ENCODE data around the gene RNU6-9. TPM values are rescaled to one million over a fixed set of nuclear protein-coding genes. Genes with fewer than 3 reads are reported as not detected.
A peak's percentile ranks its signal among the peaks of the same experiment; 100 is the strongest.

Gene RNU6-9
- total RNA-seq, 1 experiment from 2014 or later = not detected

DNA sequence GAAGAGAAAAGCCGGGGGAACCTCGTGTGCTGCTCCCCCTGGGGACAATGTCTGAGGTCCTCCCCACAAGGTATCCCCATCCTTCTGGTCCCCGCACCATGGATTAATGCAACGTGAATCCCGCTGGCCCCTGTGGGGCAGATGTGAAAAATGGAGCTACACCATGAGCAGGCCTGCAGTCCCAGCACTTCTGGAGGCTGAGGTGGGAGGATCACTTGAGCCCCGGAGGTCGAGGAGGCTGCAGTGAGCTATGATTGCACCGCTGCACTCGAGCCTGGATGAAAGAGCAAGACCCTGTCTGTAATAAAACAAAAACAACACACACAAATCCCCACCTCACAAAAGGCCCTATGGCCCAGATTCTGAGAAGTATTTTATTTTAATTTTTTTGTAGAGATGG lies 35.0 kb upstream of the RNU6-9 start:
- H2AFZ ChIP-seq (ENCODE audit: low read length) = no peak overlapping the region
- ATAC-seq (no peak), DNase-seq (no peak)
- H3K4me1 ChIP-seq (ENCODE audit: insufficient read depth, low read length) = no peaks in the 10 kb centered on the region
- no peaks in the 10 kb centered on the region for H3K79me2 ChIP-seq (ENCODE audit: low read length)
- no peak overlapping the region for H3K9ac ChIP-seq (ENCODE audit: low read length)
- H3F3A ChIP-seq (ENCODE audit: low read length, unreplicated experiment) = no peaks in the 10 kb centered on the region
- H3K4me2 ChIP-seq (ENCODE audit: low read length) = no peak overlapping the region
- H3K4me3 ChIP-seq (ENCODE audit: low read length) = no peak overlapping the region
- BruUV-seq (replicated peaks) = no TSS peak
- H3K27me3 ChIP-seq (ENCODE audit: low read length) = no peaks in the 10 kb centered on the region
- ChIA-PET CTCF (no interaction called here), POLR2A (ENCODE audit: unreplicated experiment) (no interaction called here)
- no peaks in the 10 kb centered on the region for H3K36me3 ChIP-seq (ENCODE audit: low read depth, low read length)
- no peaks in the 10 kb centered on the region for H3K9me3 ChIP-seq (ENCODE audit: low read length)
- H3K9me2 ChIP-seq (replicated peaks; ENCODE audit: low read length) = no peaks in the 10 kb centered on the region
- TF ChIP-seq, protein P1, sequence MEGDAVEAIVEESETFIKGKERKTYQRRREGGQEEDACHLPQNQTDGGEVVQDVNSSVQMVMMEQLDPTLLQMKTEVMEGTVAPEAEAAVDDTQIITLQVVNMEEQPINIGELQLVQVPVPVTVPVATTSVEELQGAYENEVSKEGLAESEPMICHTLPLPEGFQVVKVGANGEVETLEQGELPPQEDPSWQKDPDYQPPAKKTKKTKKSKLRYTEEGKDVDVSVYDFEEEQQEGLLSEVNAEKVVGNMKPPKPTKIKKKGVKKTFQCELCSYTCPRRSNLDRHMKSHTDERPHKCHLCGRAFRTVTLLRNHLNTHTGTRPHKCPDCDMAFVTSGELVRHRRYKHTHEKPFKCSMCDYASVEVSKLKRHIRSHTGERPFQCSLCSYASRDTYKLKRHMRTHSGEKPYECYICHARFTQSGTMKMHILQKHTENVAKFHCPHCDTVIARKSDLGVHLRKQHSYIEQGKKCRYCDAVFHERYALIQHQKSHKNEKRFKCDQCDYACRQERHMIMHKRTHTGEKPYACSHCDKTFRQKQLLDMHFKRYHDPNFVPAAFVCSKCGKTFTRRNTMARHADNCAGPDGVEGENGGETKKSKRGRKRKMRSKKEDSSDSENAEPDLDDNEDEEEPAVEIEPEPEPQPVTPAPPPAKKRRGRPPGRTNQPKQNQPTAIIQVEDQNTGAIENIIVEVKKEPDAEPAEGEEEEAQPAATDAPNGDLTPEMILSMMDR (conservative IDR thresholded peaks at IDR 0.05; ENCODE audit: low read depth, low read length) = no peak
- TF ChIP-seq EZH2 (IDR thresholded peaks at IDR 0.05; ENCODE audit: low read length, unreplicated experiment) (no peak), EZH2phosphoT487 (IDR thresholded peaks at IDR 0.05; ENCODE audit: borderline replicate concordance, low read length) (no peak)
- intact Hi-C loops (cut with micrococcal nuclease) = no loop called here
- no peaks in the 10 kb centered on the region for H4K20me1 ChIP-seq (ENCODE audit: low read length)
- no peak overlapping the region for H3K27ac ChIP-seq (ENCODE audit: low read length)

DNA sequence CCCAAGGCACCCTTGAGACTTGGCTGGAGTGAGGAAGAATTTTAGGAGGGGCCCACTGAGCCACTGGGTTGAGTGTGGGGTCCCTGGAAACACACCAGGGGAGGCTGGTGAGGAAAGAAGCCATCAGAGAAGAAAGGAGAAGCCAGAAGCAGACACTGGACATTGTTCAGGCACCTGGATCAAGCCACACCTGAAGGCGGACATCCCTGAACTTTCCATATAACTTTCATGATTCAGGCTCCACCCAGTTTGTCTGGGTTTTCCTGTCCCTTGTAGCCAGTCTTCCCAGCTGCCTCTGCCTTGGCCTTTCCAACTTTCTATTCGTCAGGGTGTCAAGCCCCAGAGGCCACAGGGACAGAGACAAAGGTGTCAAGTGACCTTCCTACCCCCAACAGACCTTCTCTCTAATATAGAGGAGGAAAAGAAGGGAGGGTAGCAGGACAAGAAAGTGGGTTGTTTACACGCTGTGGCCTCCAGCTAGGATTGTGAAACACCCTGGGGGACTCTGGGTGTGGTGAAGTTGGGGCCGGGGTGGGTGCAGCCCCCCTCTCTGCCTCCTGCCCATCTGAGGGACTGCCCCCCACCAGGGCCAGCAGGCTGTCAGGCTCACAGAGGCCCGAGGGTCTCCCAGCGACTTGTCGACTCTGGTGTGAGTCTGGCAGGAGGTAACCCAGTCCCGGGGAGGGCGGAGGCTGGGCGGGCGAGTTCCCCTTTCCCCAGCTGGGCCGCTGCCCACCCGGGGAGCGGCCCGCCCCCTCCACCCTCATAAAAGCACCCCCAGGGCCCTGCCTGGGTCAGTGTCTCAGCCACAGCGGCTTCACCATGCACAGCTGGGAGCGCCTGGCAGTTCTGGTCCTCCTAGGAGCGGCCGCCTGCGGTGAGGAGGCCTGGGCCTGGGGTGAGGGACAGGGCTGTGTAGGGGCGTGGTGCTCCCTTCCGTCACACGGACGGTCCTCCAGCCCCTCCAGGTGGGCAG lies 34.1 kb upstream of the RNU6-9 start, which contains the start of gene CFD:
Gene CFD (plus strand): TSS at position 797 of the 976 bp plus-strand sequence. CDS start 26 bp downstream, at position 823.
- Histone ChIP-seq H3K9me2 (replicated peaks; ENCODE audit: low read length) (no peaks in the 10 kb centered on the region), H3K36me3 (ENCODE audit: low read depth, low read length) (no peaks in the 10 kb centered on the region), H3K9me3 (ENCODE audit: low read length) (no peaks in the 10 kb centered on the region), H3K27ac (ENCODE audit: low read length) (no peak within 1 kb of the TSS), H3K4me3 (ENCODE audit: low read length) (peak within 1 kb of the TSS; percentile 69), H3F3A (ENCODE audit: low read length, unreplicated experiment) (no peaks in the 10 kb centered on the region), H3K9ac (ENCODE audit: low read length) (peak within 1 kb of the TSS; percentile 35; the same call in 1 of the 2 replicates), H3K4me1 (ENCODE audit: insufficient read depth, low read length) (no peaks in the 10 kb centered on the region), H2AFZ (ENCODE audit: low read length) (peak within 1 kb of the TSS; percentile 63; the same call in 1 of the 2 replicates), H3K79me2 (ENCODE audit: low read length) (no peaks in the 10 kb centered on the region), H3K27me3 (ENCODE audit: low read length) (no peaks in the 10 kb centered on the region), H3K4me2 (ENCODE audit: low read length) (peak within 1 kb of the TSS; percentile 73), H4K20me1 (ENCODE audit: low read length) (no peaks in the 10 kb centered on the region)
- TF ChIP-seq EZH2phosphoT487 (IDR thresholded peaks at IDR 0.05; ENCODE audit: borderline replicate concordance, low read length) (no peak), EZH2 (IDR thresholded peaks at IDR 0.05; ENCODE audit: low read length, unreplicated experiment) (no peak)
- TF ChIP-seq, protein P1 (conservative IDR thresholded peaks at IDR 0.05; ENCODE audit: low read depth, low read length) = no peak
- BruUV-seq (replicated peaks) = no TSS peak
- intact Hi-C loops (cut with micrococcal nuclease) = no loop called here
- POLR2A ChIA-PET (ENCODE audit: unreplicated experiment) = interaction anchor here (0.5 kb wide), 1 partner anchor 144 kb away, joined by 3 read pairs; no protein-coding TSS in a partner anchor
- ATAC-seq = no peak
- CTCF ChIA-PET = no interaction called here
- no peak for DNase-seq
